H9 (cell line): ENCODE results near the gene PKIB. TPM values are rescaled to one million over a fixed set of nuclear protein-coding genes. Genes with fewer than 3 reads are reported as not detected.

ENCODE experiments used
- DNase-seq: peaks from one replicate; pipeline ENCODE4 v3.0.0-alpha.2; 2017
- H2AFZ ChIP-seq: one replicate; pipeline ENCODE4 v1.6.1; 2013; ENCODE audit warnings: mild to moderate bottlenecking, low read length, control low read depth, moderate library complexity
- H2AK5ac ChIP-seq: 2 replicates; pipeline ENCODE4 v1.6.1; 2013; ENCODE audit warnings: low read length, control low read depth, mixed read lengths; ENCODE audit not compliant: insufficient read length
- H2BK120ac ChIP-seq: one replicate; pipeline ENCODE4 v1.6.1; 2013; ENCODE audit warnings: low read depth, mild to moderate bottlenecking, low read length, control low read depth, inconsistent platforms; ENCODE audit not compliant: poor library complexity, severe bottlenecking
- H2BK12ac ChIP-seq: 2 replicates; pipeline ENCODE4 v1.6.1; 2013; ENCODE audit warnings: low read length, control low read depth, mixed read lengths, low read depth; ENCODE audit not compliant: insufficient read length
- H2BK15ac ChIP-seq: 2 replicates; pipeline ENCODE4 v1.6.1; 2013; ENCODE audit warnings: low read depth, low read length, control low read depth
- H2BK20ac ChIP-seq: one replicate; pipeline ENCODE4 v1.6.1; 2013; ENCODE audit warnings: low read depth, mild to moderate bottlenecking, low read length, control low read depth, inconsistent platforms; ENCODE audit not compliant: poor library complexity, severe bottlenecking
- H2BK5ac ChIP-seq: 2 replicates; pipeline ENCODE4 v1.6.1; 2013; ENCODE audit warnings: low read length, control low read depth, mixed read lengths; ENCODE audit not compliant: insufficient read length
- H3K14ac ChIP-seq: 2 replicates; pipeline ENCODE4 v1.6.1; 2013; ENCODE audit warnings: low read length, control low read depth; ENCODE audit not compliant: insufficient read depth
- H3K18ac ChIP-seq: 2 replicates; pipeline ENCODE4 v1.6.1; 2013; ENCODE audit warnings: low read depth, mild to moderate bottlenecking, mixed read lengths, low read length, control low read depth; ENCODE audit not compliant: insufficient read length
- H3K23ac ChIP-seq: 2 replicates; pipeline ENCODE4 v1.6.1; 2013; ENCODE audit warnings: low read length, control low read depth, mixed read lengths, low read depth; ENCODE audit not compliant: insufficient read length
- H3K23me2 ChIP-seq: 2 replicates; pipeline ENCODE4 v1.6.1; 2013; ENCODE audit warnings: low read depth, mild to moderate bottlenecking, mixed read lengths, low read length, control low read depth; ENCODE audit not compliant: insufficient read length, poor library complexity, severe bottlenecking
- H3K27ac ChIP-seq: 2 replicates; pipeline ENCODE4 v1.5.1; 2013; ENCODE audit warnings: low read length, control low read depth, mixed read lengths, low read depth; ENCODE audit not compliant: insufficient read length
- H3K27me3 ChIP-seq: 2 replicates; pipeline ENCODE4 v1.6.1; 2013; ENCODE audit warnings: low read length, control low read depth, inconsistent platforms; ENCODE audit not compliant: insufficient read depth
- H3K4ac ChIP-seq: 2 replicates; pipeline ENCODE4 v1.6.1; 2013; ENCODE audit warnings: low read depth, mild to moderate bottlenecking, control low read depth, inconsistent platforms, low read length, moderate library complexity
- H3K4me1 ChIP-seq: 2 replicates; pipeline ENCODE4 v1.6.1; 2013; ENCODE audit warnings: low read length, control low read depth, inconsistent platforms; ENCODE audit not compliant: insufficient read depth
- H3K4me2 ChIP-seq: 2 replicates; pipeline ENCODE4 v1.6.1; 2013; ENCODE audit warnings: low read length, control low read depth, mixed read lengths; ENCODE audit not compliant: insufficient read length, insufficient read depth
- H3K56ac ChIP-seq: 2 replicates; pipeline ENCODE4 v1.6.1; 2013; ENCODE audit warnings: low read depth, mild to moderate bottlenecking, mixed read lengths, low read length, control low read depth; ENCODE audit not compliant: insufficient read length
- H3K79me1 ChIP-seq: 2 replicates; pipeline ENCODE4 v1.6.1; 2013; ENCODE audit warnings: low read depth, mild to moderate bottlenecking, moderate library complexity, low read length, control low read depth, inconsistent platforms; ENCODE audit not compliant: insufficient read depth, poor library complexity, severe bottlenecking
- H3K79me2 ChIP-seq: 2 replicates; pipeline ENCODE4 v1.6.1; 2013; ENCODE audit warnings: low read length, control low read depth, inconsistent platforms; ENCODE audit not compliant: insufficient read depth
- H3K9ac ChIP-seq: 2 replicates; pipeline ENCODE4 v1.6.1; 2013; ENCODE audit warnings: low read length, control low read depth, mixed read lengths; ENCODE audit not compliant: insufficient read length; ENCODE audit errors: extremely low read depth
- H3K9me3 ChIP-seq: one replicate; pipeline ENCODE4 v1.6.1; 2013; ENCODE audit warnings: low read depth, low read length, inconsistent platforms; ENCODE audit not compliant: control insufficient read depth
- H3T11ph ChIP-seq: one replicate; pipeline ENCODE4 v1.6.1; 2013; ENCODE audit warnings: mild to moderate bottlenecking, low read length, control low read depth, inconsistent platforms
- H4K20me1 ChIP-seq: one replicate; pipeline ENCODE4 v1.6.1; 2013; ENCODE audit not compliant: control insufficient read depth, insufficient read length, insufficient read depth
- H4K5ac ChIP-seq: 2 replicates; pipeline ENCODE4 v1.6.1; 2013; ENCODE audit warnings: low read depth, mild to moderate bottlenecking, mixed read lengths, low read length, control low read depth; ENCODE audit not compliant: insufficient read length
- H4K8ac ChIP-seq: replicated peaks from 2 replicates; pipeline ENCODE4 v1.6.1; 2013; ENCODE audit warnings: low read length, control low read depth, mixed read lengths, low read depth; ENCODE audit not compliant: insufficient read length
- H4K91ac ChIP-seq: 2 replicates; pipeline ENCODE4 v1.6.1; 2013; ENCODE audit warnings: low read depth, mild to moderate bottlenecking, moderate library complexity, mixed read lengths, low read length, control low read depth; ENCODE audit not compliant: insufficient read length
- H3K27ac Mint-ChIP-seq, 3 experiments: 2 replicates in 2 of 3; 3 replicates in 1 of 3; pipeline ENCODE4 v1.8.0; 2020 to 2021; ENCODE audit warnings: mixed read lengths in 3 of 3, mild to moderate bottlenecking in 1 of 3, moderate library complexity in 1 of 3
- H3K27me3 Mint-ChIP-seq: 2 replicates; pipeline ENCODE4 v1.8.0; 2021; ENCODE audit warnings: low read depth, mild to moderate bottlenecking, moderate library complexity, mixed read lengths
- H3K36me3 Mint-ChIP-seq, 3 experiments: 2 replicates in 2 of 3; 3 replicates in 1 of 3; pipeline ENCODE4 v1.8.0; 2020 to 2021; ENCODE audit warnings: low read depth in 3 of 3, mixed read lengths in 3 of 3; ENCODE audit not compliant: insufficient read depth in 1 of 3
- H3K4me1 Mint-ChIP-seq, 2 experiments: 2 replicates each; pipeline ENCODE4 v1.8.0; 2020; ENCODE audit warnings: mixed read lengths in 2 of 2
- H3K4me3 Mint-ChIP-seq, 2 experiments: 2 replicates in 1 of 2; 3 replicates in 1 of 2; pipeline ENCODE4 v1.8.0; 2020 to 2021; ENCODE audit warnings: mild to moderate bottlenecking in 2 of 2, mixed read lengths in 2 of 2, moderate library complexity in 1 of 2
- H3K9me3 Mint-ChIP-seq, 2 experiments: 2 replicates in 1 of 2; 3 replicates in 1 of 2; pipeline ENCODE4 v1.8.0; 2020; ENCODE audit warnings: mild to moderate bottlenecking in 2 of 2, mixed read lengths in 2 of 2, moderate library complexity in 1 of 2
- CTCF ChIP-seq: fragments of 200-600 bp; sonication (generic); conservative IDR thresholded peaks from 3 replicates; pipeline ENCODE4 v1.8.0; 2021; ENCODE audit warnings: antibody characterized with exemption, mild to moderate bottlenecking
- WGBS: extraction: QIAGEN DNeasy Blood & Tissue Kit; methylation state at CpG from one replicate; pipeline ENCODE4 v1.1.7; 2013; ENCODE audit warnings: missing lambda C conversion rate, low lambda C conversion rate, mixed read lengths; ENCODE audit not compliant: insufficient read length; ENCODE audit errors: extremely low coverage; 5-methylcytosine and 5-hydroxymethylcytosine counted together
- total RNA-seq: library from RNA; stranded (reverse); gene quantifications from 2 replicates; pipeline ENCODE4 v1.2.1, GENCODE V29; 2021

The PKIB gene
- total RNA-seq, 1 experiment from 2014 or later, result 46.5 TPM

- Histone ChIP-seq H2AFZ (no peak overlapping the region), H3K4me1 (no peaks in the 10 kb centered on the region), H2BK12ac (no peak overlapping the region), H4K8ac (no peak overlapping the region), H3K9me3 (no peaks in the 10 kb centered on the region), H4K20me1 (no peaks in the 10 kb centered on the region), H3K4me2 (no peak overlapping the region), H2BK5ac (no peak overlapping the region), H3K56ac (no peak overlapping the region), H3K79me2 (no peaks in the 10 kb centered on the region), H3K23me2 (no peaks in the 10 kb centered on the region), H3K9ac (no peak overlapping the region), H4K91ac (no peak overlapping the region), H3K18ac (no peak overlapping the region), H3K79me1 (no peaks in the 10 kb centered on the region), H3K27ac (no peak overlapping the region), H2BK20ac (no peak overlapping the region), H3K27me3 (no peaks in the 10 kb centered on the region), H3T11ph (no peak overlapping the region), H2AK5ac (no peak overlapping the region), H3K23ac (no peak overlapping the region), H2BK120ac (no peak overlapping the region), H4K5ac (no peak overlapping the region), H2BK15ac (no peak overlapping the region), H3K4ac (no peak overlapping the region), H3K14ac (no peak overlapping the region)
- Mint-ChIP-seq H3K9me3 (no peaks in the 10 kb centered on the region), H3K4me1 (peaks cover 18% of the 10 kb centered on the region in 2 experiments), H3K27me3 (no peaks in the 10 kb centered on the region), H3K27ac (0 out of 7 replicates have a peak overlapping the region, but pooled peaks of 1 of the 3 experiments have one; percentile 1), H3K4me3 (no peak overlapping the region), H3K36me3 (no peaks in the 10 kb centered on the region)
- no peak for TF ChIP-seq CTCF
- WGBS, result no CpG with 5 or more reads among the region's 3 CpGs
- DNase-seq, result no peak
Measured at GRCh38 chr6:122712448-122713137, 102.4 kb downstream of the PKIB start.
